Chondrocyte (in vitro differentiated cells): ENCODE measurements around the gene TMEM132A. TPM values are rescaled to one million over a fixed set of nuclear protein-coding genes. Genes with fewer than 3 reads are reported as not detected.

ENCODE experiments used
- DNase-seq: peaks from one replicate; pipeline ENCODE4 v3.0.0; 2021; ENCODE audit warnings: mixed read lengths, low spot score
- H3K27ac Mint-ChIP-seq: one replicate; pipeline ENCODE4 v1.8.0; 2021; ENCODE audit warnings: mild to moderate bottlenecking, moderate library complexity, mixed read lengths; ENCODE audit not compliant: unreplicated experiment
- H3K27me3 Mint-ChIP-seq: 2 replicates; pipeline ENCODE4 v1.8.0; 2021; ENCODE audit warnings: low read depth, mixed read lengths
- H3K36me3 Mint-ChIP-seq: 2 replicates; pipeline ENCODE4 v1.8.0; 2021; ENCODE audit warnings: low read depth, mixed read lengths
- H3K4me1 Mint-ChIP-seq: 2 replicates; pipeline ENCODE4 v1.8.0; 2021; ENCODE audit warnings: low read depth, mild to moderate bottlenecking, mixed read lengths
- H3K4me3 Mint-ChIP-seq: one replicate; pipeline ENCODE4 v1.8.0; 2021; ENCODE audit warnings: mild to moderate bottlenecking, moderate library complexity, mixed read lengths; ENCODE audit not compliant: unreplicated experiment
- H3K9me3 Mint-ChIP-seq: 2 replicates; pipeline ENCODE4 v1.8.0; 2021; ENCODE audit warnings: low read depth, mixed read lengths
- total RNA-seq: library from RNA; stranded (reverse); gene quantifications from 3 replicates; pipeline ENCODE4 v1.2.1, GENCODE V29; 2021
- TF ChIP-seq, protein P1 (sequence below): fragments of 200-600 bp; sonication (generic); IDR thresholded peaks from 2 replicates; pipeline ENCODE4 v1.5.0; 2021; ENCODE audit warnings: antibody characterized with exemption, mild to moderate bottlenecking, moderate library complexity

Gene TMEM132A
- total RNA-seq, 1 donor from 2014 or later: 69.8 TPM

- Mint-ChIP-seq H3K27me3 (no peaks in the 10 kb centered on the region), H3K4me3 (no peak overlapping the region), H3K9me3 (no peaks in the 10 kb centered on the region), H3K27ac (no peak overlapping the region), H3K4me1 (no peaks in the 10 kb centered on the region), H3K36me3 (peaks cover 6% of the 10 kb centered on the region)
- DNase-seq: no peak
- TF ChIP-seq, protein P1, sequence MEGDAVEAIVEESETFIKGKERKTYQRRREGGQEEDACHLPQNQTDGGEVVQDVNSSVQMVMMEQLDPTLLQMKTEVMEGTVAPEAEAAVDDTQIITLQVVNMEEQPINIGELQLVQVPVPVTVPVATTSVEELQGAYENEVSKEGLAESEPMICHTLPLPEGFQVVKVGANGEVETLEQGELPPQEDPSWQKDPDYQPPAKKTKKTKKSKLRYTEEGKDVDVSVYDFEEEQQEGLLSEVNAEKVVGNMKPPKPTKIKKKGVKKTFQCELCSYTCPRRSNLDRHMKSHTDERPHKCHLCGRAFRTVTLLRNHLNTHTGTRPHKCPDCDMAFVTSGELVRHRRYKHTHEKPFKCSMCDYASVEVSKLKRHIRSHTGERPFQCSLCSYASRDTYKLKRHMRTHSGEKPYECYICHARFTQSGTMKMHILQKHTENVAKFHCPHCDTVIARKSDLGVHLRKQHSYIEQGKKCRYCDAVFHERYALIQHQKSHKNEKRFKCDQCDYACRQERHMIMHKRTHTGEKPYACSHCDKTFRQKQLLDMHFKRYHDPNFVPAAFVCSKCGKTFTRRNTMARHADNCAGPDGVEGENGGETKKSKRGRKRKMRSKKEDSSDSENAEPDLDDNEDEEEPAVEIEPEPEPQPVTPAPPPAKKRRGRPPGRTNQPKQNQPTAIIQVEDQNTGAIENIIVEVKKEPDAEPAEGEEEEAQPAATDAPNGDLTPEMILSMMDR: no peak
These were observed 10.7 kb downstream of the TMEM132A start for GRCh38 chr11:60934790-60935605.

DNA sequence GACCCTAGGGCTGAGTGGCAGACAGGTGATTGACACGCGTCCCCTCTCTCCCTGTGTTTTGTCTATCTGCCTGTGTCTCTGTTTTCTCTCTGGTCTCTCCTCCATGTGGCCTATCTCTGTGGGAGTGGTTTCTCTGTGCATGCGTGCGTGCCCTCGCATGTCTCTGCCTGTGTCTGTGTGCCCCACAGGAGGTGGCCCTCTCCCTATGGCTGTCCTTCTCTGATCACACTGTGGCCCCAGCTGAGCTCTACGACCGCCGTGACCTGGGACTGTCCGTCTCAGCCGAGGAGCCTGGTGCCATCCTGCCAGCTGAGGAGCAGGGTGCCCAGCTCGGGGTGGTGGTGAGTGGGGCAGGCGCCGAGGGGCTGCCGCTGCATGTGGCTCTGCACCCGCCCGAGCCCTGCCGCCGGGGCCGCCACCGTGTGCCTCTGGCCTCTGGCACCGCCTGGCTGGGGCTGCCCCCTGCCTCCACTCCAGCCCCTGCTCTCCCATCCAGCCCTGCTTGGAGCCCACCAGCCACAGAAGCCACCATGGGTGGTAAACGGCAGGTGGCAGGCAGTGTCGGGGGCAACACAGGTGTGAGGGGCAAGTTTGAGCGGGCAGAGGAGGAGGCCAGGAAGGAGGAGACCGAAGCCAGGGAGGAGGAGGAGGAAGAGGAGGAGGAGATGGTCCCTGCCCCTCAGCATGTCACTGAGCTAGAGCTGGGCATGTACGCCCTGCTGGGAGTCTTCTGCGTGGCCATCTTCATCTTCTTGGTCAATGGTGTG lies 11.6 kb downstream of the TMEM132A start:
- TF ChIP-seq, protein P1: no peak
- peaks cover 4% of the 10 kb centered on the region for H3K36me3 Mint-ChIP-seq
- no peak overlapping the region for H3K27ac Mint-ChIP-seq
- no peaks in the 10 kb centered on the region for H3K27me3 Mint-ChIP-seq
- no peak overlapping the region for H3K4me3 Mint-ChIP-seq
- no peaks in the 10 kb centered on the region for H3K4me1 Mint-ChIP-seq
- no peak for DNase-seq
- H3K9me3 Mint-ChIP-seq: no peaks in the 10 kb centered on the region

- Mint-ChIP-seq H3K4me1 (no peaks in the 10 kb centered on the region), H3K27ac (no peak overlapping the region)
- TF ChIP-seq, protein P1: no peak
These were observed 12.3 kb downstream of the TMEM132A start for GRCh38 chr11:60936467-60937143.

GRCh38 chr11:60937144-60937527 lies 12.9 kb downstream of the TMEM132A start:
- TF ChIP-seq, protein P1: no peak
- DNase-seq: no peak
- Mint-ChIP-seq H3K27ac (no peak overlapping the region), H3K4me3 (no peak overlapping the region), H3K9me3 (no peaks in the 10 kb centered on the region), H3K36me3 (peaks cover 4% of the 10 kb centered on the region), H3K4me1 (no peaks in the 10 kb centered on the region), H3K27me3 (no peaks in the 10 kb centered on the region)

More at GRCh38 chr11:60936467-60937143, 12.3 kb downstream of the TMEM132A start:
- Mint-ChIP-seq H3K4me3 (no peak overlapping the region), H3K36me3 (peaks cover 4% of the 10 kb centered on the region), H3K27me3 (no peaks in the 10 kb centered on the region), H3K9me3 (no peaks in the 10 kb centered on the region)
- DNase-seq: no peak

- DNase-seq: no peak
- no peaks in the 10 kb centered on the region for H3K9me3 Mint-ChIP-seq
- TF ChIP-seq, protein P1: no peak
- no peak overlapping the region for H3K27ac Mint-ChIP-seq
- peaks cover 4% of the 10 kb centered on the region for H3K36me3 Mint-ChIP-seq
- no peaks in the 10 kb centered on the region for H3K4me1 Mint-ChIP-seq
- H3K27me3 Mint-ChIP-seq: no peaks in the 10 kb centered on the region
- H3K4me3 Mint-ChIP-seq: no peak overlapping the region
These were observed 13.6 kb downstream of the TMEM132A start for GRCh38 chr11:60937811-60938210.
